Activated CD4-positive, CD25-positive, alpha-beta regulatory T cell treated with anti-CD3 and anti-CD28 coated beads, Interleukin-2, amount 50 U/mL, for 24 hours (primary cell): ENCODE results near the gene FLT3LG.

Experiments
- ATAC-seq, 2 donors: fragments of 150-1000 bp; cut with Tn5 transposase; one replicate each; pipeline ENCODE4 v1.10.0; 2021; ENCODE audit warnings: mild to moderate bottlenecking in 1 of 2, moderate library complexity in 1 of 2

The FLT3LG gene

DNA sequence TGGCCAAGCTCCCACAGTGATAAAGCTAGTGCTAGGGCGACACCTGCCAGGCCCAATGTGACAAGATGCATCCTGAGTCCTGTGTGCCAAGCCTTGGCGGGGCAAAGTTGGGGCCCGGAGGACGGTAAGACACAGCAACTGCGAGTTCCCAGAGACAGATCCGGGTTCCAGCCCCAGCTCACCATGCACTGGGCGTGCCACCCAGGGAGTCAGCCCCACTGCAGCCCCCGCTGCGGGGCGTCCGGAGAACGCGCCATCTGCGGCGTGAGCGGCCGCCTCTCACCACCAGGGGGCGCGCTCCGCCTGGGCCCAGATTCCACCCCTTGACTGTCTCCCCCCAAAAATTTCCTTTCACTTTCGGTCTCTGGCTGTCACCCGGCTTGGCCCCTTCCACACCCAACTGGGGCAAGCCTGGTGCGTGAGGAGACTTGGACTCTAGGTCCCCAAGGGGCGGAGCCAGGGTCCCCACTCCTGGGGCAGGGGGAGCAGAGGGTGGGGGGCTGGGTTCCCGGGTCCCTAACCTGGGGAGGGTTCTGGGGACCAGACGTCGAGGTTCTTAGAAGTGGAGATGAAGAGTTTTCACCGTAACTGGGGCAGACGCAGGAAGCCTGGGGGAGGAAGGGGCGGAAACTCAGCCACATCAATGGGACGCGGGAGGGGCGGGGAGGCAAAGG lies at the start of gene FLT3LG:
FLT3LG (plus strand) TSS at position 348 of the 674 bp plus-strand sequence. CDS start 425 bp downstream, outside the sequence.
- peak; percentile 76 to 77 for ATAC-seq

- ATAC-seq, result no peak
Measured at GRCh38 chr19:49425178-49425577, 48.8 kb upstream of the FLT3LG start, which contains the start of gene GFY. Gene GFY (plus strand): TSS chr19:49425388. CDS start chr19:49426431, 1,043 bp downstream.

DNA sequence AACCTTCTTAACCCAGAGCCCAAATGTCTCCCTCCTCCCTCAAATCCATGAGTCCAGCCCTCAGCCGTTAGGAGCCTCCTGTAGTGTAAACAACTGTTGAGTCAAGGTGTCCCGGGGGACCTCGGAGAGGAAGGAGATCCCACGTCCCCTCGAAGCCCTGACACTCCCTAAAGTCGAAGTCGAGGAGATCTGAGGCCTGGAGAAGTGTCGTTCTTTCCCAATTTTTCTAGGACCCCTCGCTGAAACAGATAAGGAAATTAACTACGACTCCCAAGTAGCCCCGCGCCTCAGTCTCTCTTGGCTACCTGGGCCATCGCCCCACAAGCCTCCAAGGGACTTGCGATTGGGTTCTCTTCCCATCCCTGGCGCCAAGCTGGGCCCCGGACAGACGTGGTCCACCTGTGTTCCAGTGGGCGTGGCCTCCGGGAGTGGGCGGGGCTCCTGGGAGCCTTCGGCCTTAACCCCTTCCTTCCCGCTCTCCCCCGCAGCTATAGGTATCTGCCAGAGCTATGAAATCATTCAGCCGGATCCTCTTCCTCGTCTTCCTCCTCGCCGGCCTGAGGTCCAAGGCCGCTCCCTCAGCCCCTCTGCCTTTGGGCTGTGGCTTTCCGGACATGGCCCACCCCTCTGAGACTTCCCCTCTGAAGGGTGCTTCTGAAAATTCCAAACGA lies 48.0 kb upstream of the FLT3LG start:
- ATAC-seq, result no peak

DNA sequence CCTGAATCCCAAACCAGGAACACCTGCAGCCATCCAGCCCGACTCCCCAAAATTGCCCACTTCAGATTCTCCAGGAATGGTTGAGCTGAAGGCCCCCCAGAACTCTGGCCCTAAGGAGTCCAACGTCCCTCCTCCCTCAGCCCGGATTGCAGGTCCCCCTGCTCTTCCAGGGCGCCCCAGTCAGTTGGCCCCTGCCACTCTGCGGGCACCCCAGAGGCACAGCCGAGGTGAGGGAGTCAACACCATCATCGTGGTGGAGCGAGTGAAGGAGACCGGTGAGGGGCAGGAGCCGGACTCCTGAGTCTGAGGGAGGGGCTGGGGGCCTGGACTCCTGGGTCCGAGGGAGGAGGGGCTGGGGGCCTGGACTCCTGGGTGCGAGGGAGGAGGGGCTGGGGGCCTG lies 46.7 kb upstream of the FLT3LG start:
- ATAC-seq, result no peak

DNA sequence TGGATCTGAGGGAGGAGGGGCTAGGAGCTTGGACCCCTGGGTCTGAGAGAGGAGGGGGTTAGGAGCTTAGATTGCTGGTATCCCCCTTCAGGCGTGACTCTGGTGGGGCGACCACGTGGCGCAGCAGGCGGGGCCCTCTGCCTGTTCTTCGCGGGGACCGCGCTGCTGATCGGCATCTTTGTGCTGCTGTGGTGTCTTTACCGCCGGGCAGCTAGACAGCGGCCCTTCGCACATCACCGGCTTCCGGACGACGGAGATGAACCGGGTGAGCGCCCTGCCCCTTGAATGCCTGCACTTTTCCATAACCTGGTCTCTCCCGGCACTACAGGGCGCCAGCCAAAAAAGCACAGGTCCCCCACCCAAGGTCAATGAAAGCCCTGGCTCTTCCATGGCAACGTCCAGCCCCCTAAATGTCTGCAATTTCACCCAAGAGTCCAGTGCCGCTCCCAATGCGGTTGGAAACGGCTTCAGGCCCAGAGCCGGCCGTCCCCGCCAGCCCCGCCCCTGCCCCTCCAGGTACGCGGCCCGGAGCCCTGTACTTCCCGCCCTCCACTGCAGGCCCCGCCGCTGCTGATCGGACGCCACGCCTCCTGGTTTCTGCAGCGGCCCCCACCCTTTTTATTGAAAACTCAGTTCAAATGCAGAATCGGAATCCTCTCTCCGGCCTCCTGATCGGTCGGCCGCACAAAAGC lies 46.0 kb upstream of the FLT3LG start:
- peak in 1 of 2 donors; percentile 42 for ATAC-seq

DNA sequence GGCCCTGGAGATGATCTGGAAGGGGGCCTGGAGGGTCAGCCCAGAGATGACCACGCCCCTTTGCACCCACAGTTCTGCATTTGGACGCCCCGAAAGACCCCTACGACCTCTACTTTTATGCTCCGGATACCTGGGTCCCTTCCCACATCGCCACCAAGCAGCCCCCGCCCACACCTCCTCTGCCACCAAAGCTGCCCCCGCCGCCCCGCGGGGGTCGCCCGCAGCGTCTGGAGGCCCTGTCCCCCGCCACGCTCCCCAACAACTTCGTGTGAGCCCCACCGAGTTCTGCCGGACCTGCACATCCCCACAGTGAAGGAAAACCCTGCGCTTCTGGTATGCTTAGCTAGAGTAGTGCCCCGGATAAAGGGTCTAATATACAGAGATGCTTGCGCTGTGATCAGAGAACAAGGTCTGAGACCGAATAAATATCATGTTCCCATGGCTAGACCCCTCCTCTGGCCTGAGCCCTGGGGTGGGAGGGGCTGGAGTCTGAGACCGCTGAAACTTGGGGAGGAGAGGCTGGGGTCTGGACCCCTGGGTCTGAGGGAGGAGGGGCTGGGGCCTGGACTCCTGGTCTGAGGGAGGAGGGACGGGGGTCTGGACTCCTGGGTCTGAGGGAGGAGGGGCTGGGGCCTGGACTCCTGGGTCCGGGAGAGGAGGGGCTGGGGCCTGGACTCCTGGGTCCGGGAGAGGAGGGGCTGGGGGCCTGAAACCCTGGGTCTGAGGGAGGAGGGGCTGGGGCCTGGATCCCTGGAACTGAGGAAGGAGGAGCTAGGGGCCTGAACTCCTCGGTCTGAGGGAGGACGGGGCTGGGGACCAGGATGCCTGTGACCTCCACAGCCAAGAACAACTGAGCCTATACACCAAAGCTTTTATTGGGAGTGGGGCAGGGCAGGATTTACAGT lies 45.2 kb upstream of the FLT3LG start:
- ATAC-seq, result no peak

DNA sequence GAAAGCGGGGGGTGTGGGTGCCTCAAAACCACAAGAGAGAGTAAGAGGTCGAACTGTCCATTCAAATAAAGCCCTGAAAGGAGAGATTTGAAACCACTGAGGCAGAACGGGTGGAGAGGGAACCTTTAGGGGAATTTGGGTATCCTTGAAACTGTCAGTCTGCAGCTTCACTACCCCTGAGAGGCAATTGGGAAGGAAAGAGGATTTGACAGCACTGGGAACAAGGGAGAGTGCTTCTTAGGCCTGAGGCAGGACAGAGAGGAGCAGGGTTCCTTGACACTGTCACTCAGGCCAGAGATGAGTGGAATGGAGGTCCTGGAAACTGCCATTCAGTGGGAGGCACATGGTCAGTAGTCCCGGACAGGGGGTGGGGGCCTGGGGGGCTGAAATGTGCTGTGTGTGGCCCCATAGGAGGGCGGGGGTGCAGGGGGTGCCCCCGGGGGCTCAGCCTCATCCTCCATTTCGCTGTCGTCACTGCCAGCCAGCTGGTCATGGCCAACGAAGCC lies 43.8 kb upstream of the FLT3LG start:
- ATAC-seq, result no peak

DNA sequence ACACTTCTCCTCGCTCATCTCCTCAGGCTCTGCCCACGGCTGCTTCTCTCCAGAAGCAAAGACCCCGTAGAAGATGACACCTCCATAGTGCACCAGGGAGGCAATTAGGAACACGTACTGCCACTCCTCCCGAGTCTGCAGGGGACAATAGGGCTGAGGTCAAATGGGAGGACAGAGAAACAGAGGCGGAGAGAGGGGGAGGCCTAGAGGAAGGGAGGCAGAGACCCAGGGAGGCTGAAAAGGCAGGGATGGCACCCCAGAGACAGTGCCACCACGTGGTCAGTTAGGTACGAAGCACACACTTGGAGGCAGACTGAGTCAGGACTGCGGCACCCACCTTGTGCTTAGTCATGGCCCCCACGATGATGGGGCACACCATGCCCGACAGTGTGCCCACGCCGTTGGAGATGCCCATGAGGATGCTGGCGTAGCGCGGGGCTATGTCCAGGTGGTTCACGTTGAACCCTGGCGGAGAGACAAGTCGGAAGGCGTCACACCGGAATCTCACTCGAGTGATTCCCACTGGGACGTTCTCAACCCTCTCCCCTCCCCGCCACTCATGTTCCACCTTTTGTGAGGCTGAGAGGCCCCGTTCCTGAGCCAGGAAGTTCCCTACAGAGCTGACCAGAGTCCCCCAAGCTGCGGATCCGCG lies 43.2 kb upstream of the FLT3LG start:
- peak; percentile 53 to 64 for ATAC-seq

GRCh38 chr19:49431330-49431749 lies 42.7 kb upstream of the FLT3LG start:
- ATAC-seq, result no peak

DNA sequence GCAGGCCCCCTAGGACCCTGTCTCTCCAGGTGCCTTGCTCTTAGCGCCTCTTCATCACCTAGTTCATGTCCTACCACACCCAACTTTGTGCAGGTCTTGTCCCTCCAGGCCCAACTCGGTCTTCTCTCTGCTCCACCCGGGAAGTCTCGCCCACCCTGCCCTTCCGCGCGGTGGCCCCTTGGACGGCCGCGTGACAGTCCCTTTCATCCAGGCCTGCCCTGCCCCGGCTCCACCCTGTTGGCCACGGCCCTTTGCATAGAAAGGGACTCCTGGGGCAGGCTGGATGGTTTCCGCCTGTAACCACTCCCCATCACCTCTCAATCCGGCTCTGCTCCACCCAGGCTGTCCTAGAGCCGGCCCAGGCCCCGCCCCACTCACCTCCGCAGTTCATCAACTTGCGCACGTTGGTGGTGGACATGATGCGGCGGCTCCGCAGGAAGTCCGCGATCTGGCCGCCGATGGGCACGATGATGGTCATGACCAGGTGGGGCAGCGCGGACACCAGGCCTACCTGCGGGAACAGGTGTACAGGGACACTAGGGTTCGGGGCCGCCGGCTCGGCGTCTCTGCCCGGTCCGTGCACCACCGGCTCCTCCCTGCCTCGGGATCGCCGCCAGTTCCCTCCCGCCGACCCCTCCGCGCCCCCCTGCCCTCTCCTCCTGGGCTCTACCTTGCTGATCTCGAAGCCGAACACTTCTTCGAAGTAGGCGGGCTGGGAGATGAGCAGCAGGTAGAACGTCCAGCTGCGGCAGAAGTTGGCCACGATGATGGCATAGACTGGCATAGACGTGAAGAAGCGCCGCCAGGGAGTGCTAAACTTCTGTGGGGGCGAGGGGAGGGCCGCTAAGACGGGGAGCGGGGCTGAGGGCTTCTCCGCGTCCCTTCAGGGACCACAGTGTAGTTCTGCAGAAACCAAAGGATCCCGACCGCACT lies 41.6 kb upstream of the FLT3LG start:
- ATAC-seq, result peak in 1 of 2 donors; percentile 40

DNA sequence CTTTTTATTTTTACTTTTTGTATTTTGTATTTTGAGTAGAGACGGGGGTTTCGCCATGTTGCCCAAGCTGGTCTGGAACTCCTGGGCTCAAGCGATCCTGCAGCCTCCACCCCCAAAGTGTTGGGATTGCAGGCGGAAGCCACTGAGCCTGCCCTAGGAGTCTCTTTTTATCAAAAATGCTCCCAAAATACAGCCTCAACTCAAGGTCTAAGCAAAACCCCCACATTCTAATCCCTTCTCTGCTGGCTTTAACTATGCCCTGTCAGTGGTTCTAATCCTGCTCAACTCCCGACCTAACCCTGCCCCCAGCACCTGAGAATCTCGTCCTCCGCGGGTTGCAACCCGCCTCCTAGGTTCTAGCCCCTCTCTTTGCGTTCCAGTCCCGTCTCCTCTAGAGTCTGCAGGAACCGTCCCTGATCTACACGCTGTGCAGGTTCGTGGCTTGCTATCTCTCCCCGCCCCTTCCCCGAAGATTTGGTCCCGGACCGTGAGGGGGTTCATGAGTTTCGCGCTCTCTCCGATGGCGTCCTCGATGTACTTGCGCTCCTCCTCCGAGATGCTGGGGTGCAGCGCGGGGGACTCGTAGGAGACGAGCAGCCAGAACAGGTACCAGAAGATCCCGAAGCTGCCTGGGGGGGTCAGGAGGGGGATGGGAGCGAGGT lies 40.6 kb upstream of the FLT3LG start:
- ATAC-seq, result no peak

- no peak for ATAC-seq
Measured at GRCh38 chr19:49434907-49435583, 39.0 kb upstream of the FLT3LG start.

- ATAC-seq, result no peak
Measured at GRCh38 chr19:49435670-49436069, 38.3 kb upstream of the FLT3LG start.

- ATAC-seq, result no peak
Measured at GRCh38 chr19:49436381-49437017, 37.5 kb upstream of the FLT3LG start.

GRCh38 chr19:49437231-49437630 lies 36.8 kb upstream of the FLT3LG start:
- no peak for ATAC-seq

DNA sequence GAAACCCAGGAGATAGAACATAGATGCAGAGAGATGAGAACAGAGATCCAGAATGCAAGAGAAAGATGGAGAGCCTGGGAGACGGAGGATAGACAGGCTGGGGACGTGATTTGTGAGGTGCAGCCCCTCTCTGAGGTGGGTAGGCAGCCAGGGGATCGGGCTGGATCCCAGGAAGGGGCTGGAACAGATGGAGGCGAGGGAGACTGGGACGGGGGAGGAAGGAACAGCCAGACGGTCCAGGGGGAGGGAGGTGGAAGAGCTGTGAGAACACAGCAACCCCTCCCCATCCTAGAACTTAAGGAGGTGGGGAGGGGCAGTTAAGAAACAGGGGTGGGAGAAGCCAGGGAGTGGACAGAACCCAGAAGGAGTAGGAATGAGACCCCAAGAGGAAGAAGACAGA lies 35.8 kb upstream of the FLT3LG start:
- no peak for ATAC-seq

- no peak for ATAC-seq
Measured at GRCh38 chr19:49439836-49440235, 34.2 kb upstream of the FLT3LG start.

DNA sequence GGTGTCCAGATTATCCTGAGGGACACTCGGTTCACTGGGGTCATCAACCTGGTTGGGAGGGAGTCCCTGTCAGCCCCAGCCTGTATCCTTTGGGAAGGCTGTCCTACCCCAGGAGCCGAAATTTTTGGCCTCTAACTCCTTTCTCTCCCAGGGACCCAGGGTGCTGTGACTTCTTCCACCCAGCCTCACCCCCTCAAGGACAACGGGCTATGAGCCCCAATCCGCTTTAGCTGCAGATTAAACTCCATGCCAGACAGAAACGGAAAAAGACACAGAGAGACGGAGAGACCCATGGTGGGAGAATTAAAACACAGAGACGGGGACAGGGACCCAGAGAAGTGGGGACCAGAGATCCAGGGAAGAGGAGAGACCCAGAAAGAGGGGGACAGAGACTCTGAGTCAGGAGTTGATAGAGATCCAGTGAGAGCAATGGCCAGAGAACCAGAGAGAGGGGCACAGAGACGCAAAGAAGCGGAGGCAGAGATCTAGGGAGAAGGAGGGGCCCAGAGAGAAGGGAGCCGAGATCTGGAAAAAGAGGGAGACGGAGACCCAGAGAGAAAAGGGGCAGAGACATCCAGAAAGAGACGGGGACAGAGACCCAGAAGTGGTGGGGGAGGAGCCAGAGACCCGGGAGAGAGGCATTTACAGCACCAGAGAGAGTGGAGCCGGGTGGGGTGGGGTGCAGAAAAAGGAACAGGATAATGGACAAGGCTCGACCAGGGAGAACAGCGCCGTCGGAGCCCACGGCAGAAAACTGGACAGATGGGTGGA lies 33.4 kb upstream of the FLT3LG start:
- ATAC-seq, result no peak
